GM19043 (cell line): ENCODE measurements around the gene ATXN7.

Experiments used
- ATAC-seq: cut with Tn5 transposase; IDR thresholded peaks from one replicate; pipeline ENCODE4 v1.9.1; 2021; ENCODE audit warnings: low read depth; ENCODE audit not compliant: unreplicated experiment

The ATXN7 gene

DNA sequence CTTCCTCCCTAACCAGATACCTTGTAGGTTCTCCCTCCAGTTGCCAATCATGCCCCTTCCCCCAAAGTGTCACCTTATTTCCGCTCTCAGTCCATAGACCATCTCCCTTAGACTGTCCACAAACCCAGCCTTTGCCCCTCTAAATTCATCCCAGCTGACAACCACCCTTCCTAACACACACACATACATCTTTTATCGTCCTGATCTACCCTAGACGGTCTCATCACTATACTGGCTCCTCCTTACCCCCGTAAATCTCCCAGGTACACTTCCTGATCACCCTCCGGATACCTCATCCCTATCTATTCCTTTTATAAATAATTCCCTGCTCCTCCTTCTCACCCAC lies 890 bp upstream of the ATXN7 start:
- no peak for ATAC-seq

DNA sequence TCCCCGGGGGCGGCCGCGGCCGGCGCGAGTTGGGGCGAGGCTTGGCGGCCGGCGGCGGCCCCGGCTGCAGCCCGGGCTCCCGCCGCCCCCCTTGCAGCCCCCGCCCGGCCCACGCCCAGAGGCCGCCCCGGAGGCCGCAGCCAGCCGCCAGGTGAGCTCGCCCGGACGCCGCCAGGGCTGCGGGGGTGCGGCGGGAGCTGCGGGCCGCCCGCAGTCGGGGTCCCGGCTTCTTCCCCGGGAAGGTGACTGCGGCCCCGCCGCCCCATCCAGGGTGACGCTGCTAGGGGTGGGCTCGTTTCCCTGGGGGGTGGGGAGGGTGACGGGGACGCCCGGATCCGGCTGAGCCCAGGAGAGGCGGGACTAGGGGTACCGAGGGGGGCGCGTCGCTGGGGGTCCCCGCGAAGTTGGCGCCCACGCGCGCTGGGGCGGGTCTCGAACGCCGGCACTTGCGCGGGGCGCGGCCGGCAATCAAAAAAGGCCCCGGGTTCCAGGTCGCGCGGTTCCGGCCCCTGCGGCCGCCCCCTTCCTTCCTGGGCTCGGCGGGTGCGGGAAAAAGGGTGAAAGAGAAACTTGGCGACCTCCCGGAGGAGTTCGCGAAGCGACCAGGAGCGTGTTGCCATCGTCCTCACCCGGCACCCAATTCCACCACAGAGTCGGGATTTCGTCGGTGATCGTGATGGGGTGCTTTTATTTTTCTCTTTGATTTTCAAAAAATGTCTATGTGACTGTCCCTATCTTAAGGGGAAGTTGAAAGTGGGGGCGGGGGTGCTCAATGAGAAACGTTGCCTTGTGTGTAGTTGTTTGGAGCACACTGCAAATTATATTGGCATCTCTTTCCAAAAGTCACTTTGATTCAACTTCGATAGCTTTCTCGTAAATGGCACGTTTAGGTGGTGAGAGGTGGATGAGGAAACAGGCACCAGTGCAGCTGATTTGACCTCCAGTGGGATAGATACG lies 619 bp downstream of the ATXN7 start:
- ATAC-seq = peak; percentile 30

DNA sequence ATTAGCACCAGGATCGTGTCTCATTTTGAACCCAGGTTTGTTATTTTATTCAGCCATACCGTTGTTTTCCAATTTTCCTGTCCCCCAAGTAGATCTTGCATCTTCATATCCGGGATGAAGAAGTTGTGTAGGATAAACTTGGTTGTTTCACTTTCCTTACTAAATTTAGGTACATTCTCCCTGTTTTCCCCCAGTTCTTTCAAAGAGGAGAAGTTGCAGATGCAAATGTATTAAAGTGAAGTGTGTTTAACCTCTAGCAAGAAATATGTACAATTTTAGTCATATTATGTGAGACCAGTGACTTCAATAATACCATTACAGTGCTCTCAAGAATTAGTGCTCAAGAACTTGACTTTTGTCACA lies 1.3 kb downstream of the ATXN7 start:
- no peak for ATAC-seq

DNA sequence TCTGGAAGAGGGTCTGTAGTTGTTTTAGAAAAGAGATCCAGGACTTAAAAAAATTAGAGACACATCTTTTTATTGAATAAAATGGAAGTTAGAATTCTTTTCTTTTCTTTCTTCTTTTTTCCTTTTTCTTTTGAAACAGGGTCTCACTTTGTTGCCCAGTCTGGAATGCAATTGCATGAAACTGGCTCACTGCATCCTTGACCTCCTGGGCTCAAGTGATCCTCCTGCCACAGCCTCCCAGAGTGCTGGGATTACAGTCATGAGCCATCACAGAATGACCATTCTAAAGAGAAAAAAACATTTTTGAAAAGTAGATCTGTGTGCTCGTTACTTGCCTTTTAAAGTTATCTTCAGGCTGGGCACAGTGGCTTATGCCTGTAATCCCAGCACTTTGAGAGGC lies 3.6 kb downstream of the ATXN7 start:
- no peak for ATAC-seq

DNA sequence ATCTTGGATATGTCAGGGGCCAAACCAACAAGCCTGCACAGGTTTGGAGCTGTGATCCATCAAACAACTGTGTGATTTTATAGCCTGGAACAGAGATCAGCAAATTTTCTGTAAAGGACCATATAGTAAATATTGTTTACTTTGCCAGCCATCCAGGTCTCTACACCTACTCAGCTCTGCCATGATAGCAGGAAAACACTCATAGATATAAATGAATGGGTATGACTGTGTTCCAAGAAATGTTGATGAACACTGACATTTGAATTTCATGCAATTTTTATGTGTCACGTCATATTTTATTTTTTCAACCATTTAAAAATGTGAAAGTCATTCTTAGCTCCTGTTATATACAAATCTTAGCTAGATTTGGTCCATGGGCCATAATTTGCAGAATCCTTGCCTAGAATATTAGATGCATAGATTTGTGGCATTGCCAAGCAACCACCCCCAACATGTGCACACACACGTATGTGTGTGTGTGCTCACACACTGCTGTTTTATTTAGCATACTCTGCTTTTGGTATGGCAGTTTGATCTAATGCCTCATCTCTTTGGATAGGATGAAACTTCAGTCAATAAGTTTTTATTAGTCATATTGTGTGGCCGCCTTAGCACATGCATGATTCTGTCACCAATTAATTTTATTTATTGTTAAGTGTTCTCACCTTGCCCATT lies 6.4 kb downstream of the ATXN7 start:
- ATAC-seq = no peak

DNA sequence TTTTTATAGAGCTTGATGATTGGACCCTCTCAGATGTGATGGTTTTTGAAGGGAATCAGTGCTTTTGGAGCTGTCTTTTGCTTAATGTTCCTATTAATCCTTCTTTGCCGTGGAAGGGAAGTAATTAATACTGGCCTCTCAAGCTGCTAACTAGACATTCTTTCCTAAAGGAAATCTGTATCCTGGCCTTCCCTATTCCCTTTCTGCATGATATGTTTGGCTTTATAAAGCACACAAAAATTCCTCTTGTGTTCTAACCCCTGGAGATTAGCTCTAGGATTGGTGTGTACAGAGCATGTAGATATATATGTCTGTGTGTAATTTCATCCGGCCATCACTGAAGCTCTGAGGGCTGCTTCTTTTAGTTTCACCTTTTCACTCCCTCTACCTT lies 6.9 kb downstream of the ATXN7 start:
- ATAC-seq = no peak

DNA sequence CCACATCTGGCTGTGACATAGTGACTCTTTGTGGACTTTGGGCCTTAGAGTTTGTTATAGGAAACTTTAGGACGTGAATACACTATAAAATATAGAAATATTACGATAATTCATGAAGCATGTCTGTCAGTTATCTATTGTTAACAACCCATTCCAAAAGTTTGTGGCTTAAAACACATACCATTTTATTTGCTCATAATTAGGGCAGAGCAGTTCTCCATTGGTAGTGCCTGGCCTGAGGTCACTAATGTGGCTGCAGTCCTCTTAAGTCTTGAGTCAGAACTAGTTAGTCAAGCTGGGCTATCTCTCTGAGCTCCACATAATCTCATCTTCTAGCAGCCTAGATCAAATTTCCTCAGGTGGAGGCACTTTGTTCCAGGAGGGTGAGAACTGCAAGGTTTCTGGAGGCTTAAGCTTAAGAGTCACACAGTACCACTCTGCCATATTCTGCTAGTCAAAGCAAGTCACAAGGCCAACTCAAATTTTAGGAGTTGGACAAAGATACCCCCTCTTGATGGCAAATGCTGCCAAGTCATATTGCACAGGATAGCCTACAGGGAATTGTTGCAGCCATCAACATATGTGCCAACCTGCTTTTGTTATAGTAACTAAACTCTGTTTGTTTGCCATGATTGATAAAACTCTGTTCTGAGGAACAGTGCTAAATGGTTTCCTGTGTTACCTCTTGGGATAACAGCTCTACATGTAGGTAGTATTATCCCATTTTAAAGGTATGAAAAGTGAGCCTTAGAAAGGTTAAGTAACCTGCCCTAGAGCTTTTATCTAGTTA lies 8.7 kb downstream of the ATXN7 start:
- no peak for ATAC-seq

DNA sequence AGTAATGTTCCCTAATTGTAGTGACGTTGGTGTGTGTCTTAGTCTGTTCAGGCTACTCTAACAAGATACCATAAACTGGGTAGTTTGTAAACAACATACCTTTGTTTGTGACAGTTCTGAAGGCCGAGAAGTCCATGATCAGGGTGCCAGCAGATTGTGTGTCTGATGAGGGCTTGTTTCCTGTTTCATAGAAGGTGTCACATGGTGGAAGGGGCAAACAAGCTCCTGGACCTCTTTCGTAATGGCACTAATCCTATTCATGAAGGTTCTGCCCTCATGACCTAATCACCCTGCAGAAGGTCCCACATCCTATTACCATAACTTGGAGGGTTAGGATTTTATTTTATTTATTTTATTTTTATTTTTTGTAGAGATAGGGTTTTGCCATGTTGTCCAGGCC lies 11.1 kb downstream of the ATXN7 start:
- ATAC-seq = no peak

DNA sequence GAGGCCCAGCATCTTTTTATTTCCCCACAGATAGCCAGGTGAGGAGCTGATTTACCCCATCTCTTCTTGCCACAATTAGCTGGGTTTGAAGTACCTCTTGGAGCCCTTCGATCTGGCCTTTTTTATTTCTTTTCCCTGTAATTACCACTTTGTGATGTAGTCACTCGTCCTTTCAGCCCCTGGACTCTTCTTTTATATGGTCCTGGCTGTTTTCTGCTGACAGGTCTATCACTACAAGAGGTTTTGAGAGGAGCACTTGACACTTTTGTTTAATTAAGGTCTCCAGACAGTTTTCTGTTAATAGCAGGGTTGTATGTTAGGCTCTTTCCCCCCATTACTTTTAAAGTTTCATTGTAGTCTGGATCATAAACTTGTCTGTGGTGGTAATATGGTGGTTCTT lies 11.8 kb downstream of the ATXN7 start:
- no peak for ATAC-seq

DNA sequence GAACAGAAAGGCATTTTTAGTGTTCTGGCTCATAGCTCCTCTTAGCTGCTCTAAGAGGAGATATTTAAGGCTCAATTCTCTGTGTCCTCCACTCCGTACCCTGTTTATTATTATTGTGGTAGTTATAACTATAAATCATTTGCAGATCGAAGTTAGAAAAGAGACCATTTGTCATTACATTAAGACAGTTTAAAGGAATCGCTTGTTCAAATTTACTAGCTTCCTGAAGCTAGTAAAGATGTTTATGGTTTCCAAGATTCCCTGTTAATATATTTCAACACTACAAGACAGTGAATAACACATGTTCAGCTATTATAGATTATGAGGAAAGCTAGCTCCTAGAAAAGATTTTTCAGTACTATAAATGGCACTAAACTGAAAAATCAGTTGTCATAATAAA lies 12.6 kb downstream of the ATXN7 start:
- ATAC-seq = no peak

DNA sequence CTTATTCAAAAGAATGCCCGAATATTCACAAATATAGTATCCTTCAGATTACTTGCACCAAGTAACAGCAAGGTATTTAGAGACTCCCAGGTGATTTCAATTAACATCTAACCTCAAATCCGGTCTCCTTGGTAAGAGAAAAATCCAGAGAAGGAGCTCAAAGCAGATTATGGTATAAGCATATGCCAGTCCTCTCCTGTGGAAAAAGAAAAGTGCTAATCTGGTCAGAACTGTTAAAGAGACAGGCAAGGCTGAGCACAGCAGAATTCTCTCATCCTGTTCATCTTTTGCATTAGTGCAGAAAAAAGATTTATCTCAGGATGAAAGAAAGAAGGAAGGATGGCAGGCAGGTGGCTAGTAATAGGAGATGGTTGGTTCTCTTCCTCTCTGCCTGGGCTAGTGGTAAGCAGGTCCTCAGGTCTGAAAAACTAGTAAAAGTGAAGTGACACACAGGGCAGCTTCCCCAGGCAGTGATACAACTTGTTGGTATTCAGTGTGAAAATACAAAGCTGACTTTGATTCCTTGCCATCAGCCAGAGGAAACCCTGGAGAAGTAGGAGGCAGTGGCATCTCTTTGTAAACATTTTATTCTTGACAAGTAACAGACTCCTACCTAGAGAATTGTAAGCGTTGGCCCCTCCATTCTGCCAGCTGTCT lies 14.2 kb downstream of the ATXN7 start:
- ATAC-seq = no peak

DNA sequence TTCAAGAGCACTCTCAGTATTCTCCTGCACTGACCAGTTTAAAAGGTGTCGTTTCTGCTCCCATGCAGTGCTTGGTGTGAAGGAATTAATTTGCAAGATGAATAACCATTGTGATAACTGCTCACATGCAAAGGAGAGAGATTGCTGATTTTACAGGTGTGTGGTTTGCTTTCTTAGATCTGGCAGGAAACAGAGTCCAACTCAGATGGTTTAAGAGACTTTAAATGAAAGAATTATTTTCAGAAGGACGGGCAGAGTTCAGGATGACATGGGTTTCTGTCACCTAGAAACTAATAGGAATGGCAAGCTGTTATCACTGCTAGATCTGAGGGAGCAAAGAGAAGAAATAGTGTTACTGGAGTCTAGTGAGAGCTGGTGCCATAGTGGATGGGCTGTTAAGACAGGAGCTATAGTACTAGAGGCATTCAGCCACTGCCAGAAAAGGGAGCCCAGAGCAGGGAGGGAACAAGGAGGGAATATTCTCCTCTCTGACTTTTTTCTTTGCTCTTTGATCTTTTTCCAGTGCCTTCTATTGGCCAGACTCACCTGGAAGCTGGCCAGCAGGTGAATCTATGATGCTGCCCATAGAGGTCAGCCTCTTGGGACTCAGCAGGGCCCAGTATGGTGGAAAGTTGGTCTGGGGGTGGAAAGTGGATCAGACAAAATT lies 14.9 kb downstream of the ATXN7 start:
- ATAC-seq = no peak

DNA sequence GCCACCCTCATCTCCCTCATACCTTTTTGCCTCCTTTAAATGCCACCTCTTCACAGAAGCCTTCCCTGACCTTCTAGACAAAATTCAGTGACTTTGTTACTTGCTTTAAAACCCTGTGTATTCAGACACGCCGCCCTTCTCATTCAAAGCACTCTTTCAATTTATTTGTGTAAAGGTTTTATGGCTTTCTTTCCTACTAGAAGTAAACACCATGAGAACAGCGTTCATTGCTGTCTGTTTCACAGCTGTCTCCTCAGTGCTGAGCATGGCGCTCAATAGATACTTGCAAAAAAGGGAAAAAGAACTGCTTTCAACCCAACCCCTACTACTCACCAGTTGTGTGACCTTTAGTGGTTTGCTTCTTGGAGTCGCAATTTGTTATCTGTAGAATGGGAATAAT lies 17.0 kb downstream of the ATXN7 start:
- ATAC-seq = no peak

DNA sequence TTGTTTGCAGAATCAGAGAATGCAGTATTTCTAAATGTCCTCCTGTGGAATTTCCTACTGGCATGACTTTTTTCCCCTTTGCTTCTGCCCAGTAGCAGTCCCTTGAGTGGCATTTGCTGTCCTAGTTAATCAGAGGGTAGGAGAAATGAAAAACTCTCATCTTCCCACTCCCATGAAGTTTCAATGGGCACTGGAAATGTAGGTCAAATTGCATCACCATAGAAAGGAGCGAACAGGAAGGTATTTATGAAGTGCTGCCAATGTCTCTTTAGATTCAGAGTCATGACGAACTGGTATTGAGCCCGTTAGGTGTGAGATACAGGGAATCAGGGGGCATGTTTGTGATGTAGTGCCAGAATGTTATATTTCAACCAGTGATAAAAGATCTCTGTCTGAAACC lies 23.2 kb downstream of the ATXN7 start:
- ATAC-seq = no peak

DNA sequence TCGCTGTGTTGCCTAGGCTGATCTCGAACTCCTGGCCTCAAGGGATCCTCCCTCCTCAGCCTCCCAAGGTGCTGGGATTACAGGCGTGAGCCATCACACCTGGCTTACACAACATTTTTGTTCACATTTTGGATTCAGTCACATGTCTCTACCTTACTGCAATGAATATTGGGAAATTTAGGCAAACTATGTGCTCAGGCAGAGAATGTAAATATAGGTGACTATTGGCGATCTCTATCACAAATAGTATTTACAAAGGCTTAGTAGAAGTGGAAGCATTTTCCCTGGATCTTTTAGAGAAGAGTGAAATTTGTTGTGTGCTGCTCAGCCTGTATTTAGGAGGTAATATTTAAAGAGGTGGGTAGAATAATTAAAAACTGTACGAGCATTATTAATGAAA lies 27.9 kb downstream of the ATXN7 start:
- ATAC-seq = no peak

DNA sequence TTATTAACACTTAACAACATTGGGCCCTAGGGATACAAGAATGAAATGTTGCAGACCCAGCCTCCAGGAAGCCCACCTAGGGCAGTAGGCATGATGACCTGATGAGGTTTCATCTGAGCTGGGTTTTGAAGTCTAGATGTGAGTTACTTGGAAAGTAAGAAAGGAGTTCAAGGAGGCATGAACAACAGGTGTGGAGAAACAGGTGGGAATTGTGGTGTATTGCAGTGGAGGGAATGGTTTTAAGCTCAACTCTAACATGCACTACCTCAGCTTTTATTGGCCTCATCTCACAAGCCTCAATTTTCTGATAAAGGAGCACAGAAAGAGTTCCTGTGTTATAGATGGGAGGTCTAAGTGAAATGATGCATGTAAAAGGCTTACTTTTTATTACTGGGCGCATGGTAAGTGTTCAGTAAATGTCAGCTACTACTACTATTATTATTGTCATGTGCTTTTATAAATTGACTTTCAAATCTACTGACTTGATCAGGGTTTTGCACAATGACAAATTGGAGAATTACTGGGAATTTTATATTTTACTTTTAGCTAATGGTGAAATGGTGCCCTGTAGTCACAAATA lies 29.2 kb downstream of the ATXN7 start:
- ATAC-seq = no peak

DNA sequence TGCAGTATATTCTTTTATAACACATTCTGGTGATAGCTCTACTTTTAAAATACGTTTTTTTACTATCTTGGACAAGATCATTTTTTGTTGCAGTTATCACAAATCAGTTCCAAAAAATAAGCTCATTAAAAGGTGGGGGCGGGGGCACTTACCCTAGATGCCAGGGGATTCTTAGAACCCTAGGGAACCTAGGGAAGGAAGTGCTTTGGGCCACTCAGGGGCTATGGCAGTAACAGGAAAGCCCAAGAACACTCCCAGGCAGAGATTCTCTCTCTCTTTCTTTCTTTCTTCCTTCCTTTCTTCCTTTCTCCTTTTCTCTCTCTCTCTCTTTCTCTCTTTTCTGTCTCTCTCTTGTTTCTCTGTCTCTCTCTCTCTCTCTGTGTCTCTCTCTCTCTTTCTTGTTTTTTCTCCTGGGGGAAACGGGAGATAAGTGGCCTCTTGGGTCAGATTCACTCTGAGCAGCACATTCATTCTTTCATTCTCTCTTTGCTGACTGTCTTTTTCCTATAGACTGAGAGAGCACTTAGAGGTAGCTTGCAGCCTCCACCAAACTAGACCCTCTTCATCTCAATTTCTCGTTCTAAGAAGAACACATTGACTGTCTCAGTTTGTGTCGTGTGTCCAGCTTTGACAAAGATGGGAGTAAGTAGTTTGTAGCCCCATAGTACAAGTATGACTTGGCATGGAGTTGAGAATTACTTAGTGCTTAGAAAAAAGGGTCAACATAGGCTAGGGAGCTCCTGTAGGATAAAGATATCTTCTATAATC lies 31.9 kb downstream of the ATXN7 start:
- no peak for ATAC-seq

DNA sequence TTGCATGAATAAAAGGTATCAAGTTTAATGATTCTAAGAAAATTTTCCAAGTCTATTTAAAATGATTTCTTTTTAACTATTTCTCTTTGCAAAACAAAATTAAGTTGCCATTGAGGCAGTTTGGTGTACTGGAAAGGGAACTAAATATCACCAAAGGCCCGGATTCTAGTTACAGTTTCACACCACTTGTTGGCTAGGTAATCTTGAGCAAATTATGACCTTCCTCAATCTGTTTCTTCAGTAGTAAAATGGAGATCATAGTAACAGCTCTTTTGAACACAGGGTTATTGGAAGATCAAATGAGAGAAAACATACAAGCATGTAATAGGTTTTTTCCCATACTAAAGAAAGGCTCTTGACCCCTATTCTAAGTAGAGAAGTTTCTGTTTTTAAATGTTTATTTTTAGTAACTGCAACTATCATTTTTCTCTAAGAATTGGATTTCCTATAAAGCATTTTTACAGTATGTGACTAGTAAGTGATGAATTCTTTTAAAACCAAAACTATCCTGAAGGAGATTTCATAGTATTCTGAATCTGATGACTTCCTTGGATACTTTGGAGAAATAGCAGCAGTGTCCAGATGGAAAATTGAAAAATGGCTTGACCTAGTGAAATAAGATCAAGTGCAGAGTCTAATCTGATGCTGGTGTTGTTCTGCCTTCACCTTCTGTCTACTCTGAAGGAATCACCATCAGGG lies 32.8 kb downstream of the ATXN7 start:
- peak; percentile 64 for ATAC-seq

DNA sequence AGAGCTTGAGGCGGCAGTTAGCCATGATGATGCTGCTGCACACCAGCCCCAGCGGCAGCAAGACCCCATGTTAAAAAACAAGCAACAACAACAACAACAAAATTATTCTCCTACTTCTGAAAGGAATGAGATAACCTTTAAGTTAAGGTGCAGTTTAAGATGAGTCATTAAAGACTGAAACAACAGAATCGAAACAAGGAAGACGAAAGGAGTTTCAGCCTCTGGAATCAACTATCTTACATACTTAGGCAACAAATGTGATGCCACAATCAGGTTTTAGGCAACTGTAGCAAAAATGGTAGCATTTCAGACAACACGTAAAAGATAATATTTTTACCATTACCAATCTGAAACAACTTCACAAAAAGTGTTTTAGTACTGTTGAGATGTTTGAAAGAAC lies 36.3 kb downstream of the ATXN7 start:
- no peak for ATAC-seq
